ENCODE results near the gene PFDN1. TPM values are rescaled to one million over a fixed set of nuclear protein-coding genes. Genes with fewer than 3 reads are reported as not detected.

Gene PFDN1
- total RNA-seq, 1 experiment from 2014 or later = 94.1 TPM

- DNase-seq (ENCODE audit: low spot score) = no peak
- Histone ChIP-seq H3K4me1 (ENCODE audit: insufficient read depth, low read length, poor library complexity, severe bottlenecking) (peaks cover 14% of the 10 kb centered on the region), H3K36me3 (ENCODE audit: insufficient read depth, low read length, poor library complexity, severe bottlenecking) (no peaks in the 10 kb centered on the region), H3K4me3 (ENCODE audit: low read depth, low read length, poor library complexity, severe bottlenecking) (no peak overlapping the region), H3K27ac (ENCODE audit: low read depth, low read length, poor library complexity, severe bottlenecking) (no peak overlapping the region), H3K9me3 (ENCODE audit: low read depth, low read length, poor library complexity, severe bottlenecking) (no peaks in the 10 kb centered on the region), H3K27me3 (replicated peaks; ENCODE audit: insufficient read depth, low read depth, low read length, poor library complexity) (no peaks in the 10 kb centered on the region)
- intact Hi-C loops (cut with micrococcal nuclease; ENCODE audit: unreplicated experiment) = no loop called here
- ChIA-PET POLR2A (ENCODE audit: low non-redundant PET) (no interaction called here), CTCF (no interaction called here)
- BruUV-seq (replicated peaks) = no TSS peak
- TF ChIP-seq CTCF (conservative IDR thresholded peaks at IDR 0.05; ENCODE audit: low read depth, low read length) (no peak), EZH2 (IDR thresholded peaks at IDR 0.05; ENCODE audit: borderline replicate concordance, low read depth, low read length, poor library complexity, severe bottlenecking) (no peak)
Observed at GRCh38 chr5:140223567-140223966, 79.3 kb downstream of the PFDN1 start.

GRCh38 chr5:140222416-140222815 lies 80.5 kb downstream of the PFDN1 start:
- TF ChIP-seq EZH2 (IDR thresholded peaks at IDR 0.05; ENCODE audit: borderline replicate concordance, low read depth, low read length, poor library complexity, severe bottlenecking) = no peak
- TF ChIP-seq CTCF (conservative IDR thresholded peaks at IDR 0.05; ENCODE audit: low read depth, low read length) = no peak
- no TSS peak for BruUV-seq (replicated peaks)
- intact Hi-C loops (cut with micrococcal nuclease; ENCODE audit: unreplicated experiment) = no loop called here
- CTCF ChIA-PET = no interaction called here
- Histone ChIP-seq H3K27me3 (replicated peaks; ENCODE audit: insufficient read depth, low read depth, low read length, poor library complexity) (no peaks in the 10 kb centered on the region), H3K27ac (ENCODE audit: low read depth, low read length, poor library complexity, severe bottlenecking) (no peak overlapping the region), H3K36me3 (ENCODE audit: insufficient read depth, low read length, poor library complexity, severe bottlenecking) (no peaks in the 10 kb centered on the region), H3K4me1 (ENCODE audit: insufficient read depth, low read length, poor library complexity, severe bottlenecking) (peaks cover 14% of the 10 kb centered on the region), H3K9me3 (ENCODE audit: low read depth, low read length, poor library complexity, severe bottlenecking) (no peaks in the 10 kb centered on the region), H3K4me3 (ENCODE audit: low read depth, low read length, poor library complexity, severe bottlenecking) (no peak overlapping the region)
- no peak for DNase-seq (ENCODE audit: low spot score)
- POLR2A ChIA-PET (ENCODE audit: low non-redundant PET) = no interaction called here

- no peak for DNase-seq (ENCODE audit: low spot score)
- Histone ChIP-seq H3K4me3 (ENCODE audit: low read depth, low read length, poor library complexity, severe bottlenecking) (no peak overlapping the region), H3K4me1 (ENCODE audit: insufficient read depth, low read length, poor library complexity, severe bottlenecking) (peaks cover 14% of the 10 kb centered on the region), H3K27ac (ENCODE audit: low read depth, low read length, poor library complexity, severe bottlenecking) (no peak overlapping the region), H3K36me3 (ENCODE audit: insufficient read depth, low read length, poor library complexity, severe bottlenecking) (no peaks in the 10 kb centered on the region), H3K27me3 (replicated peaks; ENCODE audit: insufficient read depth, low read depth, low read length, poor library complexity) (no peaks in the 10 kb centered on the region), H3K9me3 (ENCODE audit: low read depth, low read length, poor library complexity, severe bottlenecking) (no peaks in the 10 kb centered on the region)
- CTCF ChIA-PET = no interaction called here
- intact Hi-C loops (cut with micrococcal nuclease; ENCODE audit: unreplicated experiment) = no loop called here
- TF ChIP-seq EZH2 (IDR thresholded peaks at IDR 0.05; ENCODE audit: borderline replicate concordance, low read depth, low read length, poor library complexity, severe bottlenecking) (no peak), CTCF (conservative IDR thresholded peaks at IDR 0.05; ENCODE audit: low read depth, low read length) (no peak)
- BruUV-seq (replicated peaks) = no TSS peak
- POLR2A ChIA-PET (ENCODE audit: low non-redundant PET) = no interaction called here
Observed at GRCh38 chr5:140221697-140222223, 81.1 kb downstream of the PFDN1 start.

All from A673 (cell line).